ENCODE results near the gene FLNC. TPM values are rescaled to one million over a fixed set of nuclear protein-coding genes. Genes with fewer than 3 reads are reported as not detected.

Gene FLNC
- polyA plus RNA-seq, 5 donors: 12.6 to 47.4 (median 17.1) TPM

- no peak for DNase-seq
These were observed 47.5 kb downstream of the FLNC start for GRCh38 chr7:128877756-128878120.

GRCh38 chr7:128878226-128879105 is 48.3 kb downstream of the FLNC start:
- no peak for DNase-seq

DNA sequence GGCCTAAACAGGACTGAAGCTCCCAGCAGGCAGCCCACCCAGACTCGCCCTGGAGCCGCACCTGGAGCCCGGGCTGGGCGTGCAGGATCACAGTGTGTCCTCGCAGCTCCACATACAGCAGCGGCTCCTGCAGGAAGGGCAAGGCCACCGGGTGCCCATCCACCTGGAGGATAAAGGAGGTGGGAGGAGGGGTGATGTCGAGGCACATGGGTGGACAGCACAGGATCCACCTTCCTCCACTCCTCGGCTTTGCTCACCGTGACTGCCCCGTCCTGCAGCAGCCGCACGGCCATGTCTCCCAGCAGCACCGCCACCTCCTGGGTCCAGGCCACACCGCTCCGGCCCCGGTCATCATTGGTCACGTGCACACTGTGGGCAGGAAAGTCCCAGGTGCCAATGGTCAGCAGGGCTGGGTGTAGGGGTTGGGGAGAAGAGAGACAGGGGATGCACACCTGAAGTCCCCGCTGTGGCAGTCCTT is 49.3 kb downstream of the FLNC start:
- no peak for DNase-seq

DNA sequence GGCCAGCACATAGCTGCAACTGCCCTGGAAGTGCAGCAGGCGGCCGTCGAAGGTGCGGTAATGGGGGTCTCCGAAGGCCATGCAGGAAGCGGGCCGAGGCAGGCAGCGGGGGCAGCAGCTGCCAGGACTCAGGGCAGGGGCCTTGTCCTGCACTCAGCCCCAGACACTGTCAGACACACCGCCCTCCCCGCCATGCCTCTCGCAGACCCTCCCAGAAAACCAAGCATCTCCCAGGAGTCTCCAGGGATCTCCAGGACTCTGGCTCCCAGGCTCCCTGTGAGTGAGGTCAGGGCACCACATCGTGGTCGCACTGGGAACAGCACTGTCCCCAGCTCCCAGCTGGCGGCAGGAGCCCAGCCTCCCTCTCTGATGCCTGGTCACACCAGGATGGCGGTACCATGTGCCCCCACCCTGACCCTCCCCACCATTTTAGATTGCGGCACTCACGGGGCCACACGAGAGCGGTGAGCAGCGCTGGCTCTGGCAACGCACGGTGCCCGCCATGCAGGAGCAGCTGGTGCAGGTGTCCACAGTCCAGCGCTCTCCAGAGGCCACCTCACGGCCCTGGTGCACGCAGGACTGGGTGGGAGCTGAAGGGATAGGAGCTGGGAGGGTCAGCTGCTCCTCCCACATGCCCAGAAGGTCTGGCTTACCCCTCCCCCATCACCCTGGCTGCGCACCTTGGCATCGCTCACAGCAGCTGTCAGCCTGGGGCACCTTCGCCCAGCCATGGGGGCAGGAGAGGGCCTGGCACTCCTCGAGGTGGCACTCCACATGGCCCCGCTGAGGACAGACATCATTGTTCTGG is 49.9 kb downstream of the FLNC start:
- DNase-seq: peak; percentile 31 to 46

DNA sequence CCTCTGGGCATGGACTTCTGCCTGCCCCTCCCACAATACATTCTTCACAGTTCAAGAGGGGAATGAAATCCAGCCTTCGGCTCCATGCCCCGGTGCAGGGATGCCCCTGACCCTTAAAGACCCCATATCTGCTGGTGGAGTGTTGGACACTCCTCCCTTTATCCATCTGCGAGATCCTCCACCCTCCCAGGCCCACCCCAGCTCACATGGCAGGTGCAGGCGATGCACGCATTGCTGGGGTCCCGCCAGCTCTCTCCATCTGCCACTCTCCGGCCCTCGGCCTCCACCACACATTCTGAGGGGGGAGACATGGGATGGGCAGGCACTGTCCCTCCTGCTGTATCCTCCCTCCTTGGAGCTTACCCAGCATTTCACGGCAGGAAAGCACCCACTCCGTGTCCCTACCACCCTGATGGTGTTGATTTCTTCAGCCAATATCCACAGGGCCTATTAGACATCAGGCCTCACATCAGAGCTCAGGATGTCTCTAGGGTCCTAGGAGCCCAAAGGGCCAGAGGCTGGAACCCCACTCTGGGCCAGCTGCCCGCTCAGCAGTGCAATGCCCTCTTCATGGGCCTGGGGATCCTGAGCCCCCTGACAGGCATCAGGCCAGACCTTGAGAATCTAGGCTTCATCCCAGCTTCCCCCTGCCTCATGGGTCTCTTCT is 50.7 kb downstream of the FLNC start:
- no peak for DNase-seq

DNA sequence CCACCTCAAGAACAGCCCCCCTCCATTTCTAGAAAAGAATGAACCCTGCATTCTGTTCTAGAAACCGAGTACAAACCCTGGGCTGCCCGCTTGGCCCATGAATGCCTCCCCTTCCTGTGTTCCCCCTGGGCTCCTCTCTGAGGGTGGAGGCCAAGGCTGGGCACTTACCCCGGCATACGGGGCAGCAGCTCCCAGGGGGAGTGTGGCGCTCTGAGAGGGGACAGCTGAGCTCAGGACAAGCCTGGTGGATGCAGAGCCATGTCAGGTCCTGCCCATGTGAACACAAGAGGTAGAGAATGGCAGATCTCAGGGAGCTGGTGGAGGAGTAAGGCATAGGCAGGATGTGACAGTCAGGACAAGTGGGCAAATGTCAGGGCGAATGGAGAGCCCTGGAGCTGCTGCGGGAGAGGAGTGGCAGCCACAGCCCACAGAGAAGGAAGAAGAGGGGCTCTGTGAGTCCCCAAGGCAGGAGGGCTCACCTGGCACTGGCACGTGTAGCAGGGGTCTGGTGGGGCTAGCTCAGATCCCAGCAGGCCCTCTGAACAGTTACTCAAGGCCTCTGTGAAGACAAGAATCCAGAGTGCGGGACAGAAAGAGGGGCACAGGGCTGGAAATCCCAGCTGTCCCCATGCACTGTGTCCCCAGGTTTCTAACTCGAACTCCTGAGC is 51.4 kb downstream of the FLNC start:
- no peak for DNase-seq

DNA sequence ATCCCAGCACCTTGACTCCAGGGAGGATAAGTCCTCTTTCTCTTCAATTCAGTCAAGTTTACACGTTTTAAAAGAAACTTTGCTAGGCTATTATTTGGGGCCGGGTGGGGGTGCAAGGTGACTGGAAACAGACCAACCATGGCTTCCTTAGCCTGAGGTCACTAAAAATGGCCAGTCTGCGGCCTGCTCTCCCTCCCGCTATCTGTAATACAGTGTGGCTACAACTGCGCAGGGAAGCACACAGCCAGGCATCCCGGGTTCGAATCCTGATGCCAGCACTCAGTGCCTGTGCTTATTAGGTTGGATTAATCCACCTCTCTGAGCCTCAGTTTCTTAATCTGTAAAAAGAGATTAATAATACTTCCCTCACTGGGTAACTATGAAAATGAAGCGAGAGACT is 51.9 kb downstream of the FLNC start:
- DNase-seq: no peak

GRCh38 chr7:128883622-128884448 is 53.6 kb downstream of the FLNC start:
- peak; percentile 49 to 52 for DNase-seq

DNA sequence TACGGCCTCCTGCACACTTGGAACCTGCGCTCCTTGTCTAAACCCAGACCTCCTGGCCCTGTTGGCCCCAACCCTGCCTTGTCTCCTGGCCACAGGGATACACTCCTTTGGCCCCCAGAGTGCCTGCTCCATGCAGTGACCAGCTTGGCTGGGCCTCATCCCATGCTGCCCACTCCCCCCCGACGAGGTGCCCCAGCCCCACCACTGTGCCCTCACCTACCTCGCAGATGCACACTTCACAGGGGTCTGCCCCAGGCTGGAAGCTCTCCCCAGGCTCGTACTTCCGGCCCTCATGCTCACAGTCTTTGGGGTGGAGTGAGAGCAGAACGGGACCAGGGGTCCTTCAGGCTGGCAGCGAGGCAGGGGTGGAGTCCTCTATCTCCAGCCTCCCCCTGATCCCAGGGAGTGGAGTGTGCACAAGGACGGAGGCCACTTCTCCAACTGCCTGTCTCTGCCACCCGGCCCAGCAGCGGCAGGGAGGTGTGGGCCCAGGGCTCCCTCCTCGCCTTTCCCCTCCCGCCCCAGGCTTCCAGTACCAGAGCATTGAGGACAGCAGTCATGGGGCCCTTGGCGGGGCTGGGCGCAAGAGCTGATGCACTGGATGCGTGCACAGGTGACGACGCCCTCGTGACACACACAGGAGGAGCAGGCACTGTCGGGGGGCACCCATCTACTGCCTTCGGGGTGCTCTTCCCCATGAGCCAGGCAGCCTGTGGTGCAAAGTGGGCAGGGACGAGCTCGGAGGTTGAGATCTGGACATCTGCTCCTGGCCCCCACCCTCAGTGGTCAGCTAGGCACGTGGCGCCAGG is 54.6 kb downstream of the FLNC start:
- no peak for DNase-seq

- no peak for DNase-seq
These were observed 55.4 kb downstream of the FLNC start for GRCh38 chr7:128885370-128886187.

- DNase-seq: no peak
These were observed 56.4 kb downstream of the FLNC start for GRCh38 chr7:128886391-128887168.

DNA sequence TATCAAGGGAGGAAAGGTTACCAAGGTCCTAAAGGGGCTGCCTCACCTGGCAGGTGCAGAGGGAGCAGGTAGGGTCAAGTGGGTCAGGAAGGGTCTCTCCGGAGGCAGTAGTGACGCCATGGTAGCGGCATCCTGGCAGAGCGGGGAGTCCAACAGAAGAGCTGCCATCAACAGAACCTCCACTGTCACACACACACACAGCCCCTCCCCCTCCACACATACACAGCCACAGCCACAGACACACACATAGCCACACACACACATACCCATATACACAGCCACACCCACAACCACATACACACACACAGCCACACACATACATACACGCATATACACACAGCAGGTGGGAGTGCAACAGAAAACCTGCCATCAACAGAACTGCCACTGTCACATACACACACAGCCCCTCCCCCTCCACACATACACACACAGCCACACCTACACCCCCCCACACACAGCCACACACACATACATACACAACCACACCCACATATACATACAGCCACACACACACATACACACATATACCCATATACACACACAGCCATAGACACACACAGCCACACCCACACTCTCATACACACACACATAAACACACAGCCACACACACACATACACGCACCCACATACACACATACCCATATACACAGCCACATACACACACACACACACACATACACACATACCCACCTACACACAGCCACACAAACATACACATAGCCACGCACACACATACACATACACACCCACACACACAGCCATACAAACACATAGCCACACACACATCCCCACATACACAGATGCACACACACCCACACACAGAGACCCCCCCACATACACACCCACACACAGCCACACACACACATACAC is 57.2 kb downstream of the FLNC start:
- no peak for DNase-seq

- no peak for DNase-seq
These were observed 58.0 kb downstream of the FLNC start for GRCh38 chr7:128888039-128888755.

- DNase-seq: no peak
These were observed 58.5 kb downstream of the FLNC start for GRCh38 chr7:128888756-128889095.

GRCh38 chr7:128889121-128889520 is 58.9 kb downstream of the FLNC start:
- no peak for DNase-seq

GRCh38 chr7:128890306-128891109 is 60.3 kb downstream of the FLNC start:
- no peak for DNase-seq

All from right lung (tissue), 5 donors.